HG03060 (cell line): Measurements from ENCODE around the gene IAH1.

Source experiments
- ATAC-seq: cut with Tn5 transposase; IDR thresholded peaks from one replicate; pipeline ENCODE4 v1.9.1; 2021; ENCODE audit warnings: low read depth, moderate number of reproducible peaks; ENCODE audit not compliant: unreplicated experiment

IAH1 gene, protein sequence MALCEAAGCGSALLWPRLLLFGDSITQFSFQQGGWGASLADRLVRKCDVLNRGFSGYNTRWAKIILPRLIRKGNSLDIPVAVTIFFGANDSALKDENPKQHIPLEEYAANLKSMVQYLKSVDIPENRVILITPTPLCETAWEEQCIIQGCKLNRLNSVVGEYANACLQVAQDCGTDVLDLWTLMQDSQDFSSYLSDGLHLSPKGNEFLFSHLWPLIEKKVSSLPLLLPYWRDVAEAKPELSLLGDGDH

GRCh38 chr2:9474361-9475057 is at the start of gene IAH1:
Gene IAH1, plus strand, starts transcription at chr2:9474551. Its CDS starts 16 bp downstream, at chr2:9474567.
- no peak for ATAC-seq

DNA sequence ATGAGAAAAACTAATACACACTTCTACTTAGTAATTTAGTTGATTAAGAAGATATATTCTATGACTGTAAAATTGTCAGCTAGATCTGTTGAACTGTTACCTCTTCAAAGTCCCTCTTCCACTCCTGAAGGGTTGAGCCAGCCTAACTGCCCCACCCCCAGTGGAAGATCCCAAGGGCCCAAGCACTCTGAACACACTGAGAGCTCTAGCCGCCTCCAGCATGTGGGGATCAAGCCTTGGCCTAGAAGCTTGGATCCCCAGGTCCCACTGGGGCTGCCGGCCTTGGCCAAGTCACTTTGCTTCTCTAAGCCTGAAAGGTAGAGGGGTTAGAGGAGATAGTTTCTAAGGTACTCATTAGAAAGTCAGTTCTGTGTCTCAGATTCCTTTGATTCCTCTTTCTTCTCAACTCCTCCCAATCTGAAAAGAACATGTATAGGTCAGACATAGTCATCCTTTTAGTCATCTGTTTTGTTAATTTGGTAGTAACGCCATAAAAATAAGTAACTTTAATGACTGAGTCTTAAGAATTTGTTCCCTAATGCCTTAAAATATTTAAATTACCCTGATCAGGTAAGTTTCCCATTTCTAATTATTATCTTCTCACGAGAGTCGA is 45.3 kb upstream of the IAH1 start:
- ATAC-seq: no peak

DNA sequence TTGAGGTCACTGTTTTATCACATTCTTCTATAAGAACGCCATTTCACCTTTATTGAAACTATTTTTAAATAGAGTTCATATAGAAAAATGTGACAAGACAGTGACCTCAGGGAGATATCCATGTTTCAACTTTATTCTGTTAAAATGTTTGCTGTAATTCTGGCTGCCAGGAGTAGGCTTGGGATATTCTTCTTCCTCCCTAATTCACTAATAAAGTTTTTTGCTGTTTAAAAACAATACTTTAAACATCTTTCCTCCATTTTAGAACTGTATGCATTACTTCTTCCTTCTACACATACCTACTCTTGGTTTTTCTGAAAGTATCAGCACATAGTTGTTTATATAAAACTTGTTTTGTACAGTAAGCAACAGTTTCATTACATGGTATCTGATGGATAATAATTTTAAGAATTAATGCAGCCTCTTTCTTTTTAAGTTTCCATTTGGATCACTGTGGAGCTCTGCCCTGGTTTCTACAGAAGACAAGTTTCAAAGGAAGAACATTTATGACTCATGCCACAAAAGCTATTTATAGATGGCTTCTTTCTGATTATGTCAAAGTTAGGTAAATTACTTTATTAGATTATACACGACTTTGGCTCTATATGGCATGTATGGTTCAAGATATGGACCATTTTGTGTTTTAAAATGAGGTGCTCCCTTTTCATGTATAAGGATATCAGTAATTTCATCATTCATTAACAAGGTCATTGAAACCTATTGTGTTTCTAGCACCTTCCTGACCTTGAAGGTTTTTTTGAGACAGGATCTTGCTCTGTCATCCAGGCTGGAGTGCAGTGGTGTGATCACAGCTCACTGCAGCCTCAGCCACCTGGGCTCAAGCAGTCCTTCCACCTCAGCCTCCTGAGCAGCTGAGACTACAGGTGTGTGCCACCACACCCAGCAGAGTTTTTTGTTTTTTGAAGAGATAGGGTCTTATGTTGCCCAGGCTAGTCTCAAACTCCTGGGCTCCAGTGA is 43.7 kb upstream of the IAH1 start:
- ATAC-seq: no peak

DNA sequence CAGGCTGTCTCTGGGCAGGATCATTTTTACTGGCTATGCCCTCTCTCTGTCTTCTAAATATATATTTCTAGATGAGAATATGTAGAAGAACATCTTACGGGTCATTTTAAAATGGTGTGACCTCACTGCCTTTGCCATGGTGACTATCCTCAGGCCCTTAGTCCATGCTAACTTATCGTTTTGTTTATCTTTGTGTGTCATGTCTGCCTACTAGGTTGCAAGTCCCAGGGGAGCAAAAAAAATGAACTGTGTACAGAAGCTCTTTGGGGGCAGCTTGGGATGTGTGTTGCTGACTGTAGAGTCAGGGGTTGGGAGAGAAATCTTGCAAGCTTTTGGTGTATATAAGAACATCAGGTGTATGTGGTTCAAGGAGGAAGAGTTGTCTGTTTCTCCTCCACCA is 39.9 kb upstream of the IAH1 start:
- ATAC-seq: no peak

GRCh38 chr2:9439536-9439935 is 34.8 kb upstream of the IAH1 start:
- ATAC-seq: no peak

GRCh38 chr2:9440058-9440727 is 34.2 kb upstream of the IAH1 start:
- no peak for ATAC-seq

GRCh38 chr2:9441556-9441955 is 32.8 kb upstream of the IAH1 start:
- ATAC-seq: no peak

GRCh38 chr2:9443526-9443925 is 30.8 kb upstream of the IAH1 start:
- no peak for ATAC-seq

GRCh38 chr2:9445089-9445488 is 29.3 kb upstream of the IAH1 start:
- ATAC-seq: no peak

- no peak for ATAC-seq
These were observed 23.1 kb upstream of the IAH1 start for GRCh38 chr2:9451231-9451630.

GRCh38 chr2:9460441-9461017 is 13.8 kb upstream of the IAH1 start:
- ATAC-seq: no peak

GRCh38 chr2:9461079-9461478 is 13.3 kb upstream of the IAH1 start:
- no peak for ATAC-seq

- ATAC-seq: no peak
These were observed 12.0 kb upstream of the IAH1 start for GRCh38 chr2:9462313-9462712.

DNA sequence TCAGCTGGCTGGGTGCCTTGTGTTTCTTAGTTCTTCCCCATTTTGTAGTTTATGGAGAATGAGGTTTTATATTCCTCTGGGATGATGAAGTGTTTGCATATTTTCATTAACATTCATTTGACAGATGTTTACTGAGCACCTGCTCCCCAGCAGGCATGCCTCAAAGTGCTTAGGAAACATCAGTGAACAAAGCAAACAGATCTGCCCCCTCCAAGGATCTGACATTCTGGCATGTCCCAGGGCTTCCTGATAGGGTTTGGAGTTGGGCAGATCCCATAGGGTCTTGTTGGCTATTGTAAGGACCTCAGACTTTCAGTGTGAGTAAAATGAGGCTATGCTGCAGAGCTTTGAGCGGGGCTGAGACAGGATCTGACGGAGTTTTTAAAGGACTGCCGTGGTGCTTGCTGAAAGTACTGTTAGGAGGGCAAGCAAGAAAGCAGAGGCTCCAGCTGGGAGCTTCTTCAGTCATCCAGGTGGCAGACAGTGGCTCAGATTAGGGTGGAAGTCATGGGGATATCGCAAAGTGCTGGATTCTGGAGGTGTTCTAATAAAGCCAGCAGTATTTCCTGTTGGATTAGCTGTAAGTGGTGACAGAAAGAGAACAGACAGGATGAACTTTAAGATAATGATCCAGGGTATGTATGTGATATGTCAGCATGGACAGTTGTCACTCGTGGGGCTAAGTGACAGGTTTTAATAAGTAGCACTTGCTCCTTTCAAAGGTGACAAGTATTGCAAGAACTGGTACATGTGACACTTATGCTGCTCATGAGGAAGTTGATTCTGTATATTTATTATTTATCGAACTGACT is 11.3 kb upstream of the IAH1 start:
- no peak for ATAC-seq

DNA sequence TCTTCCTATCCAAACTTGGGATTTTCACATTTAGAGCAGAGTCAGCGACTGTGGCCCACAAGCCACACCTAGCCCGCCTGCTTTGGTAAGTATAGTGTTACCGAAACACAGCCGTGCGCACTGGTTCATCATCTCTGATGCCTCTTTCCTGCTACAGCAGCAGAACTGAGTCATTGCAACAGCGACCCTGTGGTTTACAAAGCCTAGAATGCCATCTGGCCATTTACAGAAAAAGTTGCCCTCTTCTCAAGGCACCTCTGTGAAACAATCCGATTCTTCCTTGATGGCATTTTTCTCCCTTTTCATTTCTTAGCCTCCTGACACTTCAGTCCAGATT is 10.7 kb upstream of the IAH1 start:
- ATAC-seq: no peak

DNA sequence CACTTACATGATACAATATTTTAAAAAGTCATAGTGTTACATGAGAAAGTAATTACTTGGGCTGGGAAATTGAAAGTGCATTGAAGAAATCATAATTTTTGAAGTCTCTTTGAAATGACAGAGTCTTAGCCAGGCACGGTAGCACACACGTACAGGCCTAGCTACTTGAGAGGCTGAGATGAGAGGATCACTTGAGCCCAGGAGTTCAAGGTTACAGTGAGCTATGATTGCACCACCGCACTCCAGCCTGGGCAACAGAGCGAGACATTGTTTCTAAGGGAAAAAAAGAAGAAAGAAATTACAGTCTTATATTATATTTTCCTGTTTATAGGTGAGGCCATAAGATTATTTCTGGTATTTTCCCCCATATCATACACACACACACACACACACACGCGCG is 9.2 kb upstream of the IAH1 start:
- no peak for ATAC-seq

- no peak for ATAC-seq
These were observed 8.1 kb upstream of the IAH1 start for GRCh38 chr2:9466147-9466683.

DNA sequence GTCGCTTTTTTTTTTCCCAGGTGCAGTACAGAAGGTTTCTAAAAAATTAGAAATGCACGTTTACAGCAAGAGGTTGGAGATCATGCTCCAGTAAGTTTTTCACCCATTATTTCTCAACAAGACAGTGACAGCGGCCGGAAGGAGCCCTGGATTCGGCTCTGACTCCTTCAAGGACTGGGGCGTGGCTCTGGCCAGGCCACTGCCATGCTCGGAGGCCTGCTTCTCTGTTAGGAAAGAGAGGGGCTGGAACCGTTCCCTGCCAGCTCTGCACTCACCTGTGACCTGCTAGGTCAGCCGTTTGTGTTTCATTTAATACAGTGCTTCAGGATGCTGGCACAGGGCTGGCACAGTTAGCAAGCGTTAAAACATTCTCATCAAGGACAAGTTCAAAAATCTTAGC is 6.7 kb upstream of the IAH1 start:
- no peak for ATAC-seq

DNA sequence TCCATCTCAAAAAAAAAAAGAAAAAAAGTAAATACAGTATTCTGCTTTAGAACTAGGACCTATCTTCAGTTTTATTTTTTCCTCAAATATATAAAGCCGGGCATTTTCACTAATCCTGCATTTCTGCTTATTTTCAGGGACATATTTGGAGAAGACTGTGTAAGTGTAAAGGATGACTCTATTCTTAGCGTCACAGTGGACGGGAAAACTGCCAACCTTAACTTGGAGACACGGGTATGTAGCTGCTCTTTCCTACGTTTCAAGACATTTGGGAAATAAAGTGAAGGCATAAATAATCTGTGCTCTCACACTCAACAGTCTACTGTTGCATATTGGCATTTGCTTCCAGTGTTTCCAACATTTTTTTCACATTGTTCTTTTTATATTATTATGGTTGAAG is 3.1 kb upstream of the IAH1 start:
- ATAC-seq: no peak
